SHP77 treated with DMSO at 0.1 percent for 48 hours (cell line): ENCODE data around the gene PPP2R5D.

Source experiments
- DNase-seq: peaks from one replicate; lab custom pipeline; 2025; lab: John Stamatoyannopoulos, UW

PPP2R5D gene

DNA sequence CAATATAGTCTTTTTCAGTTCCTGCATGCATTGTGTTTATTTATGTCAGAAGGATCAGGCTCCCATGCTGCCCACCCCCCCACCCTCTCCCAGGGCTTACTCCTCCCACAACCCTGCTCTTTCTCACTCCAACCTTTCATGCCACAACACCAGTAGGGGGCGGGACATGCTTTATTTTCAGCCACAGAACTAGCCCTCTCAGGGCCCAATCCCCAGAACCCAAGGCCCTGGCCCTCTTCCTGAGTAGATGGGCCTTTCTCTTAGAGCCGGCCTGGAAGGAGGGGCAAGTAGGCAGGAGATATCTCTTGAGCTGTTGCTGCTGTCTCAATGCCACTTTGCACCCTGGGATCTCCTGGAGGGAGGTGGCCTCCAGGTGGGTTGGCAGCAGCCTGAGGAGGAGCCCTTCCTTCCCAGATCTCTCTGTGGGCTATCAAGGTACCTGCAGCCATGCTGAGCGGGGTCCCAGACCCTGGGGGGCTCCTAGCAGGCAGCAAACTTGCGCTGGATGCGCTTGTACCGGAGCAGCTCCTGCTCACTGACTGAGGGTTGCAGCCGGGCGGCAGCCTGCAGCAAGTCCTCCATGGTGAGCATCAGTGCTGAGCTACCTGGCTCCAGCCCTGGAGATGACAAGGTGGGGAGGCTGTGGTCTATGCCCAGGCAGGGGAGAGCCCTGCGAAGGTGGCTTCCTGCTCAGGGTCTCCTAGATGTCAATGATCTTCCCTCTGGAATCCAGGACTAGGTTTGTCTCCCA lies 20.3 kb upstream of the PPP2R5D start:
- DNase-seq = no peak

DNA sequence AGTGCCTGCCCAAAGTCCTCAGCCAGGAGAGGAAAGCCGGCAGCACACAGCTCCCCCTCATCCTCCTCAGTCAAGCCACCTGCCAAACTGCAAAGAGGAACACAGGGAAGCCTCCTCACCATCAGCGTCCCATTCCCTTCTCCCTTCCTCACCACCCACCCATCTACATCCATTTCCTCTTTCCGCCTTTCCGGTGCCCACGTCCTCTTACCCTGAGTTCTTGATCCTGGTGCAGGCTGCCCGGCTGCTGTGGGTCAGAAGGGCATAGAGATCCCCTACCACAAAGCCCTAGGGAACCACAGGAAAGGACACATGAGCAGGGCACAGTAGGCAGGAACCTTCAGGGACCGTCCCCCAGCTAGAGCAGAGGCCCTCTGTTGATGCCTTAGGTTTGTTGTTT lies 17.8 kb upstream of the PPP2R5D start:
- DNase-seq = no peak

DNA sequence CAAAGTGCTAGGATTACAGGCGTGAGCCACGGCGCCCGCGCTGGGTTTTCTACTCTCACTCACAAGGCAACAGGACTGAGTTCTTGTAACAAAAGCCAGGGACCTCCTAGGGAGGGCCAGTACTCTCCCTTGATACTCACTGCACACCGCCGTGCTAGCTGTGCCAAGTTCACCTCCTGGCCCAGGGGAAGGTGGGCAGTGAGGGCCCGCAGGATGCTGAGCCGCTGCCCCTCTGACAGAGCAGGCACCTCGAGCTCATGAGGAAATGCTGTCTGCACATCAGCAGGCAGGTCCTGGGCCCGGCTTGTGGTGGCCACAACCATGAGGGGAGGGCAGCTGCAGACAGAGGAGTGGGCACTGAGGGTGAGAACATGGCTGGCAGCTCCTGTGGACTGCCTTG lies 17.1 kb upstream of the PPP2R5D start:
- no peak for DNase-seq

DNA sequence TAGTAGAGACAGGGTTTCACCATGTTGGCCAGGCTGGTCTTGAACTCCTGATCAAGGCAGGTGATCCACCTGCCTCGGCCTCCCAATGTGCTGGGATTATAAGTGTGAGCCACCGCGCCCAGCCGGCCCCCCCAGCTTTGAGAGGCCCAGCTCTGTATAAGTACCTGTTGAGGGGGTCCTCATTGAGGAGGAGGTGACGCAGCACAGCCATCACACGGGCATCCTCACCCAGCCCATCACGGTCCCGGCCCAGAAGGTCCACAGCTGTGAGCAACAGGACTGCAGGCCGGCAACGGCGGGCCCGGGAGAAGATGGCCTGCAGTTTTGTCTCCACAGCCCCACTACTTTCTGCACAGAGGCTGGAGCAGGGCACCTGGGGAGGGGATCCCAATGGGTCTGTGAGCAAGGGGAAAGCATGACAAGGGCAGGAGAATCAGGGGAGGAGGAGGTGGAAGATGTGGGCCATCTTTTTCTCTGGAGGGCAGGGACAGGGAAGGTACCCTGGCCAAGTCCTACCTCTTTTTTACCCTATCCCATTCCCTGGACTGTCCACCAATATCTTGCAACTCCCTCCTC lies 16.2 kb upstream of the PPP2R5D start:
- DNase-seq = no peak

DNA sequence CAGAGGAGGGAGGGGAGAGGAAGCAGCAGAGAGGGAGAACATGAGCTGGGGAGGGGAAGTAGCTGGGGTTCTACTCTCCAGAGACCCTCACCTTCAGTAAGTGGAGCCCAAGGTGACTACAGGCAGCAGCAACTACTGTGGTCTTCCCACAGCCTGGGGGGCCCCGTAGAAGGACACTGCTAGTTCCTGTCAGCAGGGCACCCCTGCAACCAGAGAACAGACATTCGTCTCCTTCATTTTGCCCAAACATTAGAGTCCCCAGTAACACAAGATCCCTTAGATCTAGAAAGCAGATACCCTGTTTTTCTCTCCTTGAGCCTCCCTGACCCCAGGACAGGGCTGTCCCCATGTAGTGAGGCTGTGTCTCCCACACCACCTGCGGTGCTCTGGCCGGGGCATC lies 15.6 kb upstream of the PPP2R5D start:
- no peak for DNase-seq

DNA sequence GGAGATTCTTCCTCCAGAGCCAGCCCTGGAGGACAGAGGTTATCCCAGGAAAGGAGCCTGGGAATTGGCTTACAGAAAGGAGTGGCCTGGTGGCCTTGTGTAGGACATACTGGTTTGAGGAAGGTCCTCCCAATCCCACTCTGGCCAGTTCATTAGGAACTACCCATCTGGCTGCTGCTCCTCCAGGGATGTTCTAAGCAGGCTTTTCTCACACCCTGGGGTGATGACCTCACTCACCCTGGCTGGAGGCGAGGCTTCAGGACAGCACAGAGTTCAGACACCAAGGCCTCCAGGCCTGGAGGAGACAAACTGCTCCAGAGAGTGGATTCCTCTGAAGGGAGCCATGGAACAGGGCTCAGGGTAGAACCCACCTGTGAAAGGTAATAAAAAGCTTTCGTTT lies 14.9 kb upstream of the PPP2R5D start:
- DNase-seq = no peak

DNA sequence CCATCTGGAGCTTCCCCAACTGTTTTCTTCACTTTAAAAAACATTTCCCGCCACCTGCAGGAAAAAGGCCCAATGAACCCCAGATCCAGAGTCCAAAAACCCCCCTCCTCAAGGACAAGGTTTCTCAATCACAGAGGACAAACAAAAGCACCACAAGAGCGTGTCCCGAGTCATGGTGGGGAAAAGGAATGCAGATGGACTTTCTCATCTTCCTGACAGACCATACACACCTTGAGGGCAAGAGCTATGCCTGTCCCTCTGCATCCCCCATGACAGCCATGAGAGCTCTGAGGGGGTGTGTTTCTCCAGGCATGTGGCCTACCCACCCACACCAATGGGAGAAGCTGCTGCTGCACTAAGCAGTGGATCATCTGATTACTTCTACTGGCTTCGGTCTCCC lies 14.4 kb upstream of the PPP2R5D start:
- DNase-seq = no peak

DNA sequence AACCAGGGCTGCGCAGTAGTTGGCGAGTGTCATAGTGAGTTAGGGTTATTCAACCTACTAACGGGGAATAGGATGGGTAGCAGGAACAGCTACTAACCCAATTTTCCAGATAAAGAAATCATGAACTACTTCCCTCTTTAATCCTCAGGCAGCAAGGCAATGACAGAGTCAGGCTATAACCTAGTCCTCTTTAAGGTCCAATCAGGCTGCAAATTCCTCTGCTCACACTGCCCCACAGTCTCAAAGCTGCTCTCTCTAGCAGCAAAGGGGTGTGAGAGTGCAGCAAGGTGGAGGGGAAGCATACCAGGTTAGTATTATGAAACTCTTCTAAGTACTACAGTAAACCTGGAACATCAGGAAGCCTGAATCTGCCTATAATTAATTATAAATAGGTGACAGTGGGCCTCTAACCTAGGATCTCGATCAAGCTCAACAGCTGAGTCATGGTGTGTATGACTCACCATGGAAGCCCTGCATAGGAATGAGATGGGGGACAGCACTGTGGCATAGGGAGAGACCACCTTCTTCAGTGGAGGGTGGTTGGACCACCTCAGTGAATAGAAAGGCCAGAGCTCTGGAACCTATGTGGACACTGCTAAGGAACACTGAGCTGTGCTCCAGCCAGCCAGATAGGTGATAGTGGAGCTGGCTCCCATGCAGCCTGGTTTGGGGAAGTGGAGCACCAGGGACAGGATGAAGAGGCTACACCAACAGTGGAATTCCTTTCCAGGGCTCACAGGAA lies 13.3 kb upstream of the PPP2R5D start:
- no peak for DNase-seq

DNA sequence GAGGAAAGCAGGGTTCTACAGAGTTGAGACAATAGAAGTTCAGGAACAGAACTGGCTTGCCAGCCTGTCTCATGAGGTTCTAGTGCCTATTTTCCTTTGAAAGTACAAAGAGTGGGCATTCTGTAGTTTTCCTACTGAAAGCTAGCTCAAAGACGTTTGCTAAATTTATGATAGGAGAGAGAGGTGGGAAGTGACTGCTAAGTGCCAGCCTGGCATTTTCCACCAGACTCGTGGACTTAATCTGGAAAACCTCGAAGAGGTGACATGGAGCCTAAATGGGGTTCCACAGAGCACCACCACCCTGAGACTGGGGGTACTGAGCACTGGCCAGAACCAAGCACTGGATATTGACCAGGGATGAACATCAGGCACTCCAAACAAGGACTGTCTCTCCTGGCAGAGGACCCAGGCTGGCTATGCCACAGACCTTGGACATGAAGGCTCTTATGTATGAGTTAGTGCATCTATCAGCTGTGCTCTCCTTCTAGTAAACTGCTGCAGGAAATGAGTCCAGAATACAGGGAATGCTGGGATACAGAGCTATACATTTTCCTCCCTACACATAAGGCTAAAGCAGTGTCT lies 12.5 kb upstream of the PPP2R5D start:
- no peak for DNase-seq

DNA sequence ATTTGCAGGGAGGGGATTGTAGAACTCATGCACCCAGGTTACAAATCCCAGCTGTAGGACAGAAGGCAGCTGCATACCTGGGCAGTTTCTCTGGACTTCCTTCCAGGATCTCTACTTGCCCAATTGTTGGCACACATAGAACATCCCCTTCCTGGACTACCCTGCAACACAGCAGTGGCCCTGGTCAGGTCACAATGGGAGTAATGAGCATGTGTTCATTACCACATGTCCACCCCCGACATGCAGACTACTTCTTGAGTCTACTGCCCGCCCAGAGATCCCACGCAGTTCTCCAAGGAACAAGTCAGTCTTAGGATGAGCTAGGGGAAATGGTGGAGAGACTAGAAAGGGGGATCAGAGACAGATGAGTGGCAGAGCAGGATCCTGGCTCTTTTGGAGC lies 10.4 kb upstream of the PPP2R5D start:
- DNase-seq = no peak

DNA sequence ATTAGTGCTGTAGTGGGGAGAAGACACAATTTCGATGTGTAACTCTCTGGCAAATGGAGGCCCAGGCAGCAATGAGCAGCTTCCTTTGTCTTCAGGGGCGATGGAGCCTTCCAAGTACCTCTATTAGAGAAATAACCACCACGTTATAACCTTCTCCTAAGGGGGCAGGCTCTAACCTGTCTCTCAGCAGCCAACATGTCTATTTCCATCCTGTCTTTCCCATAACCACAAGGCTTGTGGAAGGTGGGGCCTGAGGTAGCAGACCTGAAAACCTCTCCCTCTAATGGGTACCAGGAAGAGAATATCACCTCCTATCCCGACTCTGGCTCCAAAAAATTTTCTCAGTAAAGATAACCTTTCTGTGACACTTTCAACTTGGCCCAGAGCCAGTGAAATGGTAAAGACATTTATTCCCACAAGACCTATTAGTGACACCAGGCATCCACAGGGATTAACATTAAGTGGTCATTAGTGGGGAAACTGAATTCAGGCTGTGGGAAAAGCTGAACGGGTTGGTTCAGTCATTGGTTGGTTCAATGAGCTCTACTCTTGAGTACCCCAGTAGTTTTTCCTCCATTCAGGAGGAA lies 9.4 kb upstream of the PPP2R5D start:
- DNase-seq = no peak

DNA sequence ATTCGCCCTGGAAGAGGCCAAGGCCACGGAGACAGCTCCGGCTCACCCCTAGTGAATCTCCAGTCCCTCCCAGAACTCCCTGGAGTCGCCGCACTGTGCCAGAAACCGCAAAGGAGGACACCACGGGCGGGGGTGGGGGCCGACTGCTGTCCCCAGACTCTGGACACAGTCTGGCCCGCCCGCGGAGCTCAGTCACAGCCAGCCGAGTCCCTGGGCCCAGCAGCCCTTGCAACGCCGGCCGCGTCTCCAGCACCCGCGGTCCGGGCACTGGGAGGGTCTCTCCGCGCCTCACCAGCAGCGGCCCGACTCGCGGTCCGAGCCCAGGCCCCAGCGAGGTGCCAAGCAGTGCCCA lies 5.9 kb upstream of the PPP2R5D start:
- no peak for DNase-seq

DNA sequence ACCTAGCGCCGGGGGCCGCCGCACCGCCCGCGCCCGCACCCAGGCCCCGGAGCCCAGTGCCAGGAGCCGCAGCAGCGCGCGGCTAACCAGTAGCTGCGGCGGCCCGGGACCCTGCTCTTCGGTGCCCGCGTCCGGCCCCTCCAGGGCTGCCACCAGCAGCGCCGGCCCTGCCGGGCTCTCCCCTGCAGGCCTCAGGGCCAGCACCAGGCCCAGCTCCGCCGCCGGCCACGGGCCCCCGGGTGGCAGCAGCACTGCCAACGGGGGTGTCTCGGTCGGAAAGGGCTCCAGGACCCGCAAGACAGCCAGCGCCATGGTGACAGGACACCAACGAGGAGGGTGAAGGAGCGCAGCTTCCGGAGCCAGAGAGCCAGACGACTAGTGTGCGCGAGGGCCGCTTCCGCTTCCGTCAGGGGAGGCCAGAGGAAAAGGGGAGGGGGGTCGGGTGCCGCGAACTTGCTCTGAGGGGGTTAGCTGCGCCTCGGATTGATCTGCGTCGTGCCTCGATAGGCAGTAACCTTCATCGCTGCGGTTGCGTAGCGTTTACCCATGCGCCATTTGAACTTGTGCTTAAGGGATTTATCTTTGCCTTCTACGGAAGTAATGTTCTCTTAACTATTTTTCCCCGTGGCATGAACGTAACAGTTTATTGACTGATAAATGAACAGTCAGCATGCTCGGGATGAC lies 5.4 kb upstream of the PPP2R5D start, which contains the start of gene PEX6:
PEX6 (minus strand) TSS at position 343 of the 684 bp plus-strand sequence; CDS start at position 312, 31 bp downstream.
- DNase-seq = peak; percentile 70

DNA sequence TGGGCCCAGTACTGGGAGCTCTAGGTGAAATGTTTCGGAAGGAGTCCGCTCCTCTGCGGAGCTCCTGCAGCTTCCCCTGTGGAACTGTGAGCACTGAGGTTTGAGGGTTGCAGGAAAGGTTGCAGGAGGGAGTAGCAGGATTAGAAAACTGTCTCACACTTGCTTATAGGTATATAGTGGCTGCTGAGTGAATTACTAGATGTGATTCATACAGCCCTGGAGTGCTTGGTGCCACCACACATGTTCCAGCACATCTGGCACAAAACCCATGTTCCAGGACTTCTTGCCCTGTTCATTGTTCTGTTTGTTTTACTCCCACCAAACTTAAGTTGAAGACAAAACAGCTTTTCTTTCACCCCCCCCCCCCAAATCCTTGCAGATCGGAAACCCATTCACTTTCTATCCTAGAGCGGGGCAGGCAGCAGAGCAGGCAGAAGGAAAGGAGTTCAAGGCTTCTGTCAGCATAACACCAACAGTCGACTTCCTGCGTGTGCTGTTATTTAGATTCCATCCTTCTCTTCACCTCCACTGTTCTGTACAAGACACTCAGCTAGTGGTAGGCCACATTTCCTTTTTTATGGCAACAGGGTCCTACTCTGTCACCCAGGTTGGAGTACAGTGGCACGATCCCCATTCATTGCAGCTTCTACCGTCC lies 4.7 kb upstream of the PPP2R5D start:
- DNase-seq = no peak

DNA sequence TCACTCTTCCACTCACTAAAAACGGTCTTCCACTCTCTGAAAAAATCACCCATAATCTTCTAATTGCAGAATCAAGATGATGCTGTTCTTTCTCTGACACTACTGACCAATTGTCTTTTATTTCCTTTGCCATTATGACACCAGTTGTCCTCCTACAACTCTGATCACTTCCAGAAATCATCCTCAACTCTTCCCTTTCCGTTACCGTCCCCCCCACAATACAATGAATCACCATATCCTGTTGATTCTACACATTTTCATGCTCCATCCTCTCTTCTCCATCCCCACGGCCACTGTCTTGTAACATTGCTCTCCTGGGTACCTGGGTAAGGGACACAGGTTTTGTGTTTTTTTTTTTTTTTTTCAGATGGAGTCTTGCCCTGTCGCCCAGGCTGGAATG lies 2.5 kb upstream of the PPP2R5D start:
- DNase-seq = no peak

DNA sequence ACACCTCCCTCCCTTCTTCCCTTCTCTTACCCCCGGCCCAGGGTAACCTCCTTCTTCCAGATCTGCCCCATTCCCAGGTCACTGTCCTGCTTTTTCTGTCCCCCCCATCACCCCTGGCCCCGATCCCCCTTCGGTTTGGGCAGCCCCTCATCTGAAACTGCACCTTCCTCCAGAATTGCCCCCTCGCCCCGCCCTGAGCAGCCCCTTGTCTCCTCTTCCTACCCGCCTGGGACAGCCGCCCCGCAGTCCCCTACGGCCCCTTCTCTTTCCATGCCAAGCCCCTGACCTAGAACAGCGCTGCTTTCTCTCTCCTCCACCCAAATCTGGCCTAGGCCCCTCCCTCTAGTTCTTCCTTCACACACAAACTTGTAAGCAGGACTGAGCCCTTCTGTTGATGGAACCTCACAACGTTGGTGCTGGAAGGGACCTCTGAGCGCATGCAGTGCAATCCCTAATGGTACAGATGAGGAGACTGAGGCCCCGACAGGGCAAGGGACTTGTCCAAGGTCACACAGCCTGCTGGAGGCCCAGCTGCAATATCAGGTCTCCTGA lies 630 bp downstream of the PPP2R5D start:
- no peak for DNase-seq

DNA sequence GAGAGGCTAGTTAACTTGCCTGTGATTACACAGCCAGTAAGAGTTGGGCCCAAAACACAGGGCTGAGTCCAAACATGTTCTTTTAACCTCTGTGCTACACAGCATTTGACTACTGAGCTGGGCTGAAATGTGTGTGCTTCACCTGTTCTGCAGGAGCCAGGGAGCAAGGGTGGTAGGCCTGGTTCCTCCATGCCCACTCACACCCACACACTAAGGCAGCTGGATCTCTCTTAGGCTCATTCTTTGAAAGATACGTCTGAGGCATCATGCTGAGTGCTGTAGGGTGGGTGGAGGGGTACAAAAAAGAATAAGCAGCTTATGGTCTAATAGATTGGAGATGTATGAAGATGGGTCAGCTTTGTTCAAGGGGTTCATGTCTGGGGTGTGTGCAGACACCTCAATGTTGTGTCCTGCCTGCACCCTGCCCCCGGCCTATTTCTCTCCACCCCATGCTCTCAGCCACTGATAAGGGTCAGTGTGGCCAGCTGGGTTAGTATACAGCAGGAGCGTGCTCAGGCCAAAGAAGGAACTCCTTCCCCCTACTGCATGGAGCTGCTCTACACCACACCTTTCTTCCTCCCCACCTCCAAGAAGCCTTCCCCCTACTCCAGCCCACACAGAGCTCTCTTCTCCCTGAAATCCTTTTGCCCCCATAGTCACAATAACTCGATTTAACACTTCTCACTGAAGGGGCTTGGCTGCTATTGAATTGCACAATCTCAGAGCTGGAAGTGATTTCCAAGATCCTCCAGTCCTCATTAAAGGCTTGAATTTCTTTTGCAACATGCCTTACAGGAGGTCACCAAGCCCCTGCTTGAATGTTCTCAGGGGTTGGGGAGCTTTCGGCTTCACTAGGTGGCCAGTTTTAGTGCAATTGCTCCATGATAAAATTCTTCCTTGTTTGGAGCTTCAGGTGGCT lies 3.4 kb downstream of the PPP2R5D start:
- DNase-seq = no peak

DNA sequence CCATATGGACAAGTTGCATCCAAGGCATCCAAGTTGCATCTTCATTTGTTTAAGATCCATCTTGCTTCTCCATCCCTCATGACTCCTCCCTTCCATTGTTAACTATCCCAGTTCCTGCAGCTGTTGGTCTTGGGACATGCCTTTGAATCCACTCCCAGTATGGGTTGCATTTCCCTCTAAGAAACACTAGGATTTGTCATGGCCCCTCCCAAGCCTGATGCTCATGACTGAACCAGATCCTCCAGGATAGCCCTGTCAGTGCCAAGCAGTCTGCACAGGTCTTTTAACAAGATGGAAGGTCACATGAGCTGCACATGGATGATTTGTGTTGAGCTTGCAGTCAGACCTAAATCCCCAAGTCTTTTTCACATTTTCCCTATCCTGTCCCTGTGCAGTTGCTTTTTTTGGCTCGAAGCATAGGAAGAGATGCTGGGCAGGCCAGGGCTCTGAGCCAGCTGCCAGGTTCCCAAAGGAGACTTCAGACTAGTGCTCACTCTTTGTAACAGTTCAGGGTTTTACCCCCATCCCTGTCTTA lies 4.2 kb downstream of the PPP2R5D start:
- no peak for DNase-seq

DNA sequence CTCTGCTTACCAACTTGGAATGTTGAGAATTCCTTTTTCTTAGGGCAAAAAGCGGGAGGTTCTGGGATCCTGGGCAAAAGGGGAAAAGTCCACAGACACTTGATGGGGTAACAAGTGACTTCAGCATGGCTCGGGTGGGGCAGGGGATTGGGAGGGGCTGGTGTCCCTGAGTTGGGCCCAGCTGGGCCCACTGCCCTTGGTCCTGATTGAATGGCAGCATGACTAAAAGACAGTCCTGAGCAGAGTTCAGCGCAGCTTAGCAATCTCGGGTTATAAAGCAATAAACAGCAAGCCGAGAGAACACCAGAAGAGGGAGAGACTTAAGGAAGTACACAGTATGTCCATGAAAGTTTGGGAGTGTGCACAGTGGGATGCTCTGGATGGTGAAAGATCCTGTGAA lies 5.6 kb downstream of the PPP2R5D start:
- no peak for DNase-seq

DNA sequence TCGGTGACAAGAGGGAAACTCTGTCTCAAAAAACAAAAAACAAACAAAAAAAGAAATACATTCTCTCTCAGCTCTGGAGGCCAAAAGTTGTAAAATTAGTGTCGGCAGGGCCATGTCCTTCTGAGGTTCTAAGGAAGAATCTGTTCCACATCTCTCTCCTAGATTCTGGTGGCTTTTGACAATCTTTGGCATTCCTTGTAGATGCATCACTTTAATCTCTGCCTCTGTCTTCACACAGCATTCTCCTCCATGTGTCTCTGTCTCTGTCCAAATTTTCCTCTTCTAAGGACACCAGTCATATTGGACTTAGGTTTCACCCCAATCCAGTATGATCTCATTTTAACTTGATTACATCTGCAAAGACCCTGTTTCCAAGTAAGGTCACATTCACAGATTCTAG lies 9.1 kb downstream of the PPP2R5D start:
- no peak for DNase-seq
